Mesothelial cell of epicardium (in vitro differentiated cells): ENCODE results near the gene SLC37A1. TPM values are rescaled to one million over a fixed set of nuclear protein-coding genes. Genes with fewer than 3 reads are reported as not detected.

Experiments
- DNase-seq, 2 experiments: peaks; one replicate each; pipeline ENCODE4 v3.0.0; 2021; ENCODE audit warnings: low spot score in 2 of 2; ENCODE audit not compliant: unreplicated experiment in 2 of 2
- H3K27ac Mint-ChIP-seq: 2 replicates; pipeline ENCODE4 v1.8.0; 2021; ENCODE audit warnings: mixed read lengths
- H3K27me3 Mint-ChIP-seq: 2 replicates; pipeline ENCODE4 v1.8.0; 2021; ENCODE audit warnings: low read depth, mixed read lengths
- H3K36me3 Mint-ChIP-seq: 2 replicates; pipeline ENCODE4 v1.8.0; 2021; ENCODE audit warnings: mixed read lengths
- H3K4me1 Mint-ChIP-seq: 2 replicates; pipeline ENCODE4 v1.8.0; 2021; ENCODE audit warnings: mixed read lengths
- H3K4me3 Mint-ChIP-seq: 2 replicates; pipeline ENCODE4 v1.8.0; 2021; ENCODE audit warnings: mild to moderate bottlenecking, moderate library complexity, mixed read lengths
- H3K9me3 Mint-ChIP-seq: 2 replicates; pipeline ENCODE4 v1.8.0; 2021; ENCODE audit warnings: mixed read lengths
- total RNA-seq: library from RNA; stranded (reverse); gene quantifications from 3 replicates; pipeline ENCODE4 v1.2.1, GENCODE V29; 2021
- TF ChIP-seq, protein P1 (sequence below): fragments of 200-600 bp; sonication (generic); IDR thresholded peaks from one replicate; pipeline ENCODE4 v1.5.0; 2021; ENCODE audit warnings: antibody characterized with exemption; ENCODE audit not compliant: unreplicated experiment

SLC37A1 gene
- total RNA-seq, 1 donor from 2014 or later = 13.0 TPM

GRCh38 chr21:42491328-42491727, 22.3 kb upstream of the SLC37A1 start:
- H3K27me3 Mint-ChIP-seq = peaks cover 42% of the 10 kb centered on the region
- no peaks in the 10 kb centered on the region for H3K36me3 Mint-ChIP-seq
- no peaks in the 10 kb centered on the region for H3K9me3 Mint-ChIP-seq
- DNase-seq = no peak
- peaks cover 7% of the 10 kb centered on the region for H3K4me1 Mint-ChIP-seq
- no peak overlapping the region for H3K4me3 Mint-ChIP-seq
- TF ChIP-seq, protein P1, sequence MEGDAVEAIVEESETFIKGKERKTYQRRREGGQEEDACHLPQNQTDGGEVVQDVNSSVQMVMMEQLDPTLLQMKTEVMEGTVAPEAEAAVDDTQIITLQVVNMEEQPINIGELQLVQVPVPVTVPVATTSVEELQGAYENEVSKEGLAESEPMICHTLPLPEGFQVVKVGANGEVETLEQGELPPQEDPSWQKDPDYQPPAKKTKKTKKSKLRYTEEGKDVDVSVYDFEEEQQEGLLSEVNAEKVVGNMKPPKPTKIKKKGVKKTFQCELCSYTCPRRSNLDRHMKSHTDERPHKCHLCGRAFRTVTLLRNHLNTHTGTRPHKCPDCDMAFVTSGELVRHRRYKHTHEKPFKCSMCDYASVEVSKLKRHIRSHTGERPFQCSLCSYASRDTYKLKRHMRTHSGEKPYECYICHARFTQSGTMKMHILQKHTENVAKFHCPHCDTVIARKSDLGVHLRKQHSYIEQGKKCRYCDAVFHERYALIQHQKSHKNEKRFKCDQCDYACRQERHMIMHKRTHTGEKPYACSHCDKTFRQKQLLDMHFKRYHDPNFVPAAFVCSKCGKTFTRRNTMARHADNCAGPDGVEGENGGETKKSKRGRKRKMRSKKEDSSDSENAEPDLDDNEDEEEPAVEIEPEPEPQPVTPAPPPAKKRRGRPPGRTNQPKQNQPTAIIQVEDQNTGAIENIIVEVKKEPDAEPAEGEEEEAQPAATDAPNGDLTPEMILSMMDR = no peak
- no peak overlapping the region for H3K27ac Mint-ChIP-seq

DNA sequence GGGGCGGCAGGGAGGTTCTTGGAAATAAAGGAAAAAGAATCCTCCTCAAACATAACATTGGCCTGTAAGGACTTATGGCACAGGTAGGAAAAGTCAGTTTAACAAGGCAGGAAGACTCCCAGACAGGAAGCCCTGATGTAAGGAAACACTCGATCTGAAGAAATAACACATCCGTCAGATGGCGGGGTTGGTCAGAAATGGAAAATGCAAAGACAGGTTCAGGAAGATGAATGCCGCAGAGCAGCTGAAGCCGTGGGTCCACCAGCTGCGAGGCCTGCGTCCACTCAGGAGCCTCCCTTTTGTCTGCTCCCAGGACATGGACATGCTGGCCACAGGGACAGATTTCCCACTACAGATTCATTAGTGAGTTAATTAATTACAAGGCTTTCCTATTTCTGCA, 21.5 kb upstream of the SLC37A1 start:
- Mint-ChIP-seq H3K27me3 (peaks cover 33% of the 10 kb centered on the region), H3K4me3 (no peak overlapping the region), H3K4me1 (peaks cover 14% of the 10 kb centered on the region), H3K27ac (no peak overlapping the region), H3K9me3 (no peaks in the 10 kb centered on the region), H3K36me3 (no peaks in the 10 kb centered on the region)
- no peak for DNase-seq
- TF ChIP-seq, protein P1 = no peak

- no peak overlapping the region for H3K27ac Mint-ChIP-seq
- TF ChIP-seq, protein P1 = no peak
Measured at GRCh38 chr21:42493109-42494060, 20.3 kb upstream of the SLC37A1 start.

GRCh38 chr21:42495027-42495426, 18.6 kb upstream of the SLC37A1 start:
- Mint-ChIP-seq H3K4me1 (peaks cover 14% of the 10 kb centered on the region), H3K27me3 (peaks cover 16% of the 10 kb centered on the region), H3K36me3 (no peaks in the 10 kb centered on the region), H3K4me3 (peak overlapping the region; percentile 91), H3K27ac (no peak overlapping the region), H3K9me3 (no peaks in the 10 kb centered on the region)
- TF ChIP-seq, protein P1 = no peak
- DNase-seq = no peak

More at GRCh38 chr21:42493109-42494060, 20.3 kb upstream of the SLC37A1 start:
- no peaks in the 10 kb centered on the region for H3K36me3 Mint-ChIP-seq
- H3K4me1 Mint-ChIP-seq = peaks cover 14% of the 10 kb centered on the region
- H3K9me3 Mint-ChIP-seq = no peaks in the 10 kb centered on the region
- H3K27me3 Mint-ChIP-seq = peaks cover 23% of the 10 kb centered on the region
- DNase-seq = no peak
- H3K4me3 Mint-ChIP-seq = no peak overlapping the region

GRCh38 chr21:42495765-42496119, 17.9 kb upstream of the SLC37A1 start:
- TF ChIP-seq, protein P1 = no peak
- peak overlapping the region; percentile 75 for H3K27ac Mint-ChIP-seq
- H3K4me3 Mint-ChIP-seq = peak overlapping the region; percentile 91
- H3K27me3 Mint-ChIP-seq = peaks cover 14% of the 10 kb centered on the region
- no peaks in the 10 kb centered on the region for H3K9me3 Mint-ChIP-seq
- H3K36me3 Mint-ChIP-seq = no peaks in the 10 kb centered on the region
- peaks cover 14% of the 10 kb centered on the region for H3K4me1 Mint-ChIP-seq
- DNase-seq = no peak
